Activated CD4-positive, CD25-positive, alpha-beta regulatory T cell treated with anti-CD3 and anti-CD28 coated beads, Interleukin-2, amount 50 U/mL, for 16 hours (primary cell): Measurements from ENCODE around the gene EMCN.
"Not testable (repeated sequence)": the region's sequence is repeated elsewhere in the genome, so short reads cannot be mapped to it uniquely, and the experiment has no call there.

Source experiments
- DNase-seq: peaks from one replicate; pipeline ENCODE4 v3.0.0-alpha.2; 2020; ENCODE audit warnings: low read depth, low spot score

The EMCN gene, protein sequence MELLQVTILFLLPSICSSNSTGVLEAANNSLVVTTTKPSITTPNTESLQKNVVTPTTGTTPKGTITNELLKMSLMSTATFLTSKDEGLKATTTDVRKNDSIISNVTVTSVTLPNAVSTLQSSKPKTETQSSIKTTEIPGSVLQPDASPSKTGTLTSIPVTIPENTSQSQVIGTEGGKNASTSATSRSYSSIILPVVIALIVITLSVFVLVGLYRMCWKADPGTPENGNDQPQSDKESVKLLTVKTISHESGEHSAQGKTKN

DNA sequence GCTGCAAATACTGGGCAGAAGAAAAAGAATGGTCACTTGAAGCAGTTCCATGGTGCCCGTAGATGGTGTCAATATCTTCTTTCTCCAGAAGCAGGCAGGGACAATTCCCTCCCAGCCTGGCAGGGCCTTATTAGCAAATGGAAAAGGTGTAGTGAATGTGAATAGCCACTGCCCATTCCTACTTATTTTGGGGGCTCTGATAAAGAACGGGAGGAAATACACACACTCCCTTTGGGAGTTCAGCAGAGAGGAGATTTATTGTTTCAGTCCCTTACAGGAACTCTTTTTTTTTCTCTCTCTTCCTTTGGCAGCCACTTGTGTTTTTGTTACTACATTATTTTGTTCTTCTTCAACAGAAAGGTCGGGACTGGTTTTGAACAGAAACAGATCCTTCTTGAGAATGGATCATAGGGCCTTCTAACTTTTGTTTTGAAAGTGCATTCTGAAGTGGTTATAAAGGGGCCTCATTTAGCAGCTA, at the start of gene EMCN:
TSS of gene EMCN (minus strand) at position 159 of the 478 bp plus-strand sequence. CDS start at position 51, 108 bp downstream.
- no peak for DNase-seq

DNA sequence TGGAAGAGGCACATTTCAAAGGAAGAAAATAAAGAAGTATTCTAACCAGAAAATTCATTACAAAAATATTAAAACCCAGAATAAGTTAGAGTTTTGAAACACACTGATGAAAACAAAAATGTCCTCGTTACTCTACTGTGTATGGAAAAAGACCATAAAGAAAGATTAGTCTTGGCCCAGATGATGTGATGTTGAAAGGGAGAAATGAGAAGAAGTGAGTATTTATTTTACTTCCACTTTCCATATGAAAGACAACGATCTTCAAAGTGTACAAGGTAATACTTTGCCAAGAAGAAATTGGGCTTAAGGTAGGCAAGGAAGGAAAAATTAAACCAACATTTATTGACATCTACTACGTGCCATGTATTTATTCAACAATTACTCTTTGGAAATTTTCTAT, 48.6 kb upstream of the EMCN start:
- no peak for DNase-seq

DNA sequence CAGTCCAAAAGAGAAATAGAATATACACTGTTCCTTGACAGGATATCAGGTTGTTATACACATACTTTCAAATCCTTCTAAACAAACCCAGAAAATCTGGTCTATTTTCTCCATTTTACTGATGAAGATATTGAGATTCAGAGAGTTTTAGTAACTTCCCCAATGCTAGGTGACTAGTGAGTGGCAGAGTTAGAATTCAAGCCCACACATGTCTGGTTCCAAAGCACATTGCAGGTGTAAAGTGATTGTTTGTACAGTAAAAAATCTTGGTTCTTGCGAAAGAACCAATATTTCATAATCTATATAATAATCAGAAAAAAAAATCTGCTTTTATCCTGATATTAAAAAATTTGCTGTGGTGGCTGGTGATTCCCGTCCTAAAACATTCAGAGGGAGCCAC, 39.5 kb upstream of the EMCN start:
- no peak for DNase-seq

DNA sequence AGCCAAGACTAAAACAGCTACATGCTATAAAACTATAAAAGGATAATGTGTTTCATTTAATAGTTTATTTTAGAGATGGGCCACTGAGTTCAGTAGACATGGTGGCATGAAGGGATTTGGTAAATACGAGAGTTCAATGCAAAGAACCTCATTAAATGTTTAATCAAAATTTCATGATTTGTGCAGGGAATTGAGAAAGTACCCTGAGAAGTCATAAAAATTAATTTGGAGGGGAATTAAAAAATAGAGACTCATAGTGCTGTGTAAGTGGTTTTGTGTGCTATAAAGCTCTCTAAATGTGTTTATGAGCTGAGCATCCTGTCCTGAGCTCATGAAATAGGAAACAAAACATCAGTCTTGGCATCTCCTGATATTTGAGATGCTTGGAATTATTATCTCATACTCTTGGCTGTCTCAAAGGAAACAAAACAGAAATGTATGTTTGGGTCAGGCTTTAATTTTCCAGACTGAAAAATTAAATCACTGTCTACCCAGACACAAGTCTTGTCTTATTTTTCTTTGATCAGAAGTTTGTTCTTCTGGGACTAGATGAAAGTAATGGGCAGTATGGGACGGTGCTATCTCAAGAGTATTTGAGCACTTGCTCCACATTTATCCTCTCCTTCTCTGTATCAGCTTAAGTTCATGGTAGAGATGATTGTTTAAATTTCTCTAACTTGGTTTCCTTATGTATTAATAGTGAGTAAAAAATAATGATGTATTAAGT, 38.0 kb upstream of the EMCN start:
- no peak for DNase-seq

DNA sequence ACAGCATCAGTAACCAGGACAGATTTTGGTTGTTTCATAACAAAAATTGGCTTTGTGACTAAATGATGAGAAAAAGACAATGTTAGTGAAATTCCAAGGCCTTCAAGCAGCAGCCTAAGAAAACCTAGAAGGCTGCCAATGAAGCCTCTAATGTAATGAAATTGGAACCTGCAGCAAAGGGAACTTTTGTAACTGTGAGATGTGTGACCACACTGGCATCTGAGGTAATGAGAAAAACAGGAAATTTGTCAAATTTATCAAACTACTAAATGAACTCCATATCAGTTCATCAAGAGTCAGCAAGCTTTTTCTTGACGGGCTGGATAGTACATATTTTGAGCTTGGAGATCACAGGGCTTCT, 30.4 kb upstream of the EMCN start:
- DNase-seq = no peak

DNA sequence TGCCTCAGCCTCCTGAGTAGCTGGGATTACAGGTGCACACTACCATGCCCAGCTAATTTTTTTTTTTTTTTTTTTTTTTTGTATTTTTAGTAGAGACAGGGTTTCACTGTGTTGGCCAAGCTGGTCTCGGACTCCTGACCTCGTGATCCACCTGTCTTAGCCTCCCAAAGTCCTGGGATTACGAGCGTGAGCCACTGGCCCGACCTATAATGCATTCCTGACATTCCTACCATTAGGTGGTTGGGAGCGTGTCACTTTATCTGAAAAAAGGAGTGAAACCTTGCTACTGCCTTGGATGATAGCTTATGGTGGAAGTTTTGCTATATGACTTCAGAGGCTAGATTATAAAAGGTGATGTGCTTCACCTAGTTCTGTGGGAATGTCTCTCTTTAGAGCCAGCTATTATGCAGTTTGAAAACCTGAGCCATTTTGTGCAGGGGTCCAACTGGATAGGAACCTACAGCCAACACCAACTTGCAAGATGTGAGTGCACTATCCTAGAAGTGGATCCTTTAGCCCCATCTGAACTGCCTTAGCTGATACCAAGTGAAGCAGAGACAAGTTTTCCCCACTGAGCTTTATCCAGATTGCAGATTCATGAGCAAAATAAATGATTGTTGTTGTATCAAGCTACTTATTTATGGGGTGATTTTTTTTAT, 29.8 kb upstream of the EMCN start:
- DNase-seq = no peak

DNA sequence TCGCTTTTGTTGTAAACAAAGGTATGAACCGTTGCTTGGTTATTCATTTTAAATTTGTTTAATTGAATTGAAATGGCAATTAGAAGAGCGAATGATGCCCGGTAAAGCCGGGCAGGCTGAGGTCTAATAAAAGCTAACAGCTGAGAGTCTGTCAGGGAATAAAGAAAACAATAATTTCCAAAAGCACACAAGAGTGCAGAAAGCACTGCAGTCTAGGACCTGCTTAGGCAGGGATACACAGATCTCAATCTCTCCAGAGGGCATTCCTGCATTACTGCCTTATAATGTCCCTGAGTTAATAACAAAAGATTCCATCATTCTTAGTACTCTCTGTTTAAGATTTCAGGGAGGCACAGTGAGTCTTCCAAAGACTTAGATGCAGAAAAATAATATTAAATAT, 27.6 kb upstream of the EMCN start:
- DNase-seq = no peak

DNA sequence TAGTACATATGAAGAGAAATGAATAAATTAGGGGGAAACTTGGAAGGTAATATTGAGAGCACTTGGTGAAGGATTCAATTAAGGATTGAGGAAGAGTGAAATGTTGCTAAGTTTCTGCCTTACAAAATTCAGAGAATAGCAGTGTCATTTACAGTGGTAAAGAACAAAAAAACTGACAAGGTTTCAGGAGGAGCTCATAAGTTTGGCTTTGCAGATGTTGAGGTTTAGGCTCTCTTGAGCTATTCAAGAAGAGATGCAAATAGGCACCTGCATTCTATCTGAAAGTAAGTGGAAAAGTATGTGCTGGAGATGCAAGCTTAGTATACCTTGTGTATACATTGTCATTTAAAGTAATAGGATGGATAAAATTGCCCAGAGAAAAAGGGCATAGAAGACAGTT, 22.3 kb upstream of the EMCN start:
- no peak for DNase-seq

DNA sequence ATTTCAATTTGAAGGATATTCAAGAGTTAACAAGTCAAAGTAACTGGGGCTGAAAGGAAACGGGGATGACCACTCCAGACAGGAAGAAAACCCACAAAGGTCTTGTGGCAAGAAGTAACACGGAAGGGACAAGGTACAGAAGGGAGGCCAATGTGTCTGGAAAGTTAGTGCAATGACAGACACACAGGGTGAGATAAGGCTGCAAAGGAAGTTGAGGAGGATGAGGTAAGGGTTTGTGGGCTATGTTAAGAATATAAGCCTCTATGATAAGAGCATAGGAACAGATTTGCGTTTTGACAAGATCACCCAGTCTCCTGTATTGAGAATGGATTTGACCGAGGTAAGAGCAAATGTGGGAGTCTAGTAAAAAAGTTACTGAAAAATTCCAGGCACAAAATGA, 21.9 kb upstream of the EMCN start:
- DNase-seq = no peak

DNA sequence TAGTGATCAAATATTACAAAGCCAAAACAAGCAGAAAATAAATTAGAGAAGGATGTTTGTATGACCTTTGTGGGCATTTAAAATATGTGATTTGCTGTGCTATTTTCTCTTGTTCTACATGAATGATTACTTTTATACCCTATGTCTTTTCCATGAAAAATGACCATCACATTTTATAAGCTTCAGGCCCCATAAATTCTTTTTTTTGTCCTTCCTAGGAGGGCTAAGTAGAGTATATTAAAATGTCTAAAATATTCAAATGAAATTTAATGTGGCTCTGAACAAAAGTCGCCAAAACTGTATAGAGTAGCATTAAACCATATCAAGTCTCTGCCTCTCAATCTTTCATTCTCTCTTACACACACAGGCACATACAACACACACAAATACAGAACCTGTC, 15.9 kb upstream of the EMCN start:
- no peak for DNase-seq

DNA sequence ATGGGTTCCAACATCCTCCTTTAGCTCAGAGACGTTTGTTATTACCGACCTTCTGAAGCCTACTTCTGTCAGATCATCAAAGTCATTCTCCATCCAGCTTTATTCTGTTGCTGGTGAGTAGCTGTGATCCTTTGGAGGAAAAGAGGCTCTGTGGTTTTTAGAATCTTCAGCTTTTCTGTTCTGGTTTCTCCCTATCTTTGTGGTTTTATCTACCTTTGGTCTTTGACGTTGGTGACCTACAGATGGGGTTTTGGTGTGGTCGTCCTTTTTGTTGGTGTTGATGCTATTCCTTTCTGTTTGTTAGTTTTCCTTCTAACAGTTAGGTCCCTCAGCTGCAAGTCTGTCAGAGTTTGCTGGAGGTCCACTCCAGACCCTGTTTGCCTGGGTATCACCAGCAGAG, 12.3 kb upstream of the EMCN start:
- DNase-seq = not testable (repeated sequence)

DNA sequence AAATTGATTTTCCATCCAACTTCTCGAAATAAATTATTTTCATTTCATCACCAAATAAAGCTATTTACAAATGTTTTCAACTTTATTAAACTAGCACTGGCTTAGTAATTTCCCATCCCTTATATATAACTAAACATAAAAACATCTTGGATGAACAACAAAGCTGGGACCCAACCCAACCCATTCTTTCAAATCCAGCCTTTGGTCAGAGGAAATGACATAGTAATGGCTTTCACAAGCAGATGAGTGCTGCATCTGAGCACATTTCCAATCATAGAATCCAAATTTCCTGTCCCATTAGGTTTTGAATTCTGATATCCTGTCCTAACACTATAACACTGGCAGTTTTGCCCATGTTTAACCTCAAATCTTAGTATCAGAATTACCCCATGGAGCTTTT, 7.9 kb upstream of the EMCN start:
- no peak for DNase-seq

DNA sequence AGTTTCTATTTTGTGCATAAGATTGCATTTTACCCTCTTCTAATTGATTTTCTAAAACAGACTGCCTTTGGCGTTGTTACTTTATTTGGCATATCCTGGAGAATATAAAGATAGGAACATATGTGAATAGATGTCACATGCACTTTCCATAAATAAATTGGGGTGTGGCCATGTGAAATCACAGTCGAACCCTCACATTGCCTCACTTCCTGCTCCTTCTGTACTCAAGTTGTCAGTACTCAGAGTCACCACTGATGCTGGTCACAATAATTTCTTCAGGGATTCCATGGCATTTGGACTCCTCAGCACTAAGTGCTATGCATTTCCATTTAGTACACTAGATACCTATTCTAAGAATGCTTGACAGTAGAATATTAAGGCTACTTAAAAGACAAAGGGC, 1.4 kb upstream of the EMCN start:
- DNase-seq = no peak

DNA sequence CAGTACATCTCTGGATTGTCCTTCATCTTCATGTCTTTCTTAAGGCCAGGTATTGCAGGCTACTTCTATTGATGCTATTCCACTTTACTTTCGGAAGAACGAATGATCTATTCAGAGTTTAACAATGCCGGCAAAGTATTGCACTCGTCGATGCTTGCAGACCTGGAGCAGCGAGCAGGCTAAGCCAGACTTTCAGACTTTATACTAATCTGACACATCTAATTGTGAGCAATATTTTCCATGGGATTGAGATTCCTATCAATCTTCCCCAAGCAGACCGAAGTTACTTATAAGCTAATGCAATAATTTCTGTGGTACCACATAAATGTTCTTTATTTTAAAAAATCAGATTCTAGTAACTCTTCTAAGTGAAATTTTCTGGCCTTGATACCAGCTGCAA, 1.6 kb downstream of the EMCN start:
- DNase-seq = no peak

DNA sequence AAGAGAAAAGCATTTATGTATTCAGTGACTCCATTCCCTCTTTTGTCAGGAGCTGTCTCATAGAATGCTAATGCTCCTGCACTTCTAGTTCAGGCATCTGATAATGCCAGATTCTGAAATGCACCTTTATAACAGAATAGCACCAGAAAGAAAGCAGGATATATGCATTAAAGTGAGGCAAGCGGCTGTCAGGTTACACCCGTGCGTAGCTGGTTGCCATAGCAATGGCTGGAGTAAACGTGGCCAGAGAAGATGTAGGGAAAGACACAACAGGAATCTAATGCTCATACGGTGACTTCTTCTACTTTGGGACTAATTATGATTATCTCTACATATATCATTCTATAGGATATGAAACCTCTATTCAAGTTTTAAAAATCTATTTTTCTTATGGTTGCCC, 5.9 kb downstream of the EMCN start:
- no peak for DNase-seq

DNA sequence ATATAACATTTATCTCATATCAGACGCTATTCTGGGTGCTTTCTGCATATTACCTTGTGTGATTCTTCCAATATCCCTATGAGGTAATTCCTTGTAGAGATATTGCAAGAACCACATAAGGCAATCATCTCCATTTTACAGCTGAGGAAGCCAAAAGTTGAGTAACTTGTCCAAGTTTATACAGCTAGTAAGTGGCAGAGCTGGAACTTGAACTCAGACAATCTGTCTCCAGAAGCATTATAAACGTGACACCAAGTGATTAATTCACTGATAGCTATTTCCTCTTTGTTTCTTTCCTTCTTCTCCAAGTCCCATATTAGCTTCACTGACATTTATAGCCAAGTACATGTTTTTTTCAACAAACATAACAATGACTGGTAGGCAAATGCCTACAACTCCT, 7.3 kb downstream of the EMCN start:
- DNase-seq = no peak

DNA sequence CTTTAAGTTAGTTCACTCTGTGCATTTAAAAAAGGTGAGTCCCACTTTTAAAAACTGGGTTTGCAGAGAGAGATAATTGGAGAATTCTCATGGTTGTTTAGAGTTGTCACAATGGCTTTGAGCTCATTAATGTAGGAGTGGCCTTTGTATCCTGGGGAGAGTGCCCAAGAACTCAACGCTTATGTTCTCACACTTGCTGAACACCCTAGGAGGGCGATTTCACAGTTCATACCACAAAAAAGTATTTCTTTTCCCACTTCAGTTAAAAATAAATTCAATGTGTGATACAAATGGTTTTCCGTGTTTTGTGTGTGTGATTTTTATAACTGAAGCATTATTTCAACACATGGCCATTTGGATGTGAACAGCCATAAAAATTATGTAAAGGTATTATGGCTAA, 8.4 kb downstream of the EMCN start:
- DNase-seq = no peak

DNA sequence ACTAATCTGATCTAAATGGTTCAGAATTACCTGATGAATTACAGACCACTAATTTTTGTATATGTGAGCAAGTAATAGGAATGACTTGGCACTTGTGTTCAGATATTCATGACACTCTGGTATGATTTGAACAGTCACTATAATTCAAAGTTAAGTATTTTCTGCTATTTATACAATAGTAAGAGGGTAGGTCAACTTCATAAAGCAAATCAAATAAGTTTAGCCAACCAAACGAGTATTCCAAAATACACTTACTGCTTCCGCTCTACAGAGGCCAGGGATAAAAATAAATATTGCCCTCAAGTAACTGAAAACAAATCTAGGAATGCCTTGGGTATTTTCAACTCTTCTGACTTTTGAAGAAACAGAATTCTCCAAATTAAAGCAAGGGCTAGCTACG, 9.1 kb downstream of the EMCN start:
- DNase-seq = no peak

DNA sequence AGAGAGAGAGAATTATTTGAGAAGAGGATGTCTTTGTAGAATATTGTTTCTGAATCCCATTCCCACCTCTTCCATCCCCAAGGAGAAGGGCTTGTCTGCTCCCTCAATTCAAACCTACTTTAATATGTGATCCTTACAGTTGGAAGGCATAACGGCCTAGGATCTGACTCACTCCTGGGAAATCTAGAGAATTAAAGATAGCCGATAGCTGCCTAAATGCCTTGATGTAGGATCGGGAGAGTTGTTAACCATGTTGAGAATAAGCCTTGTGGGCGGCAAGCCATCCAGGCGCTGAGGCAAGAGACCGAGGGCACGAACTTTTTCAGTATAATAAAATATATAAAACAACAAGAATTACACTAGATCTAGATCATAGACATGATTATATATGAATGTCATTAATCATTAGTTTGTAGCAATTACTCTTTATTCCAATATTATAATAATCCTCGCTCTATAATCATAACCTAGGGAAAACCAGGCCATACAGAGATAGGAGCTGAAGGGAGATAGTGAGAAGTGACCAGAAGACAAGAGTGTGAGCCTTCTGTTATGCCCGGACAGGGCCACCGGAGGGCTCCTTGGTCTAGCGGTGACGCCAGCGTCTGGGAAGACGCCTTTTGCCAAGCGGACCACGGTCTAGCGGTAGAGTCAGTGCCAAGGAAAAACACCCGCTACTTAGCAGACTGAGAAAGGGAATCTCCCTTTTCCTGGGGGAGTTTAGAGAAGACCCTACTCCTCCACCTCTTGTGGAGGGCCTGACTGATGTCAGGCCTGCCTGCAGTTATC, 13.5 kb downstream of the EMCN start:
- no peak for DNase-seq

DNA sequence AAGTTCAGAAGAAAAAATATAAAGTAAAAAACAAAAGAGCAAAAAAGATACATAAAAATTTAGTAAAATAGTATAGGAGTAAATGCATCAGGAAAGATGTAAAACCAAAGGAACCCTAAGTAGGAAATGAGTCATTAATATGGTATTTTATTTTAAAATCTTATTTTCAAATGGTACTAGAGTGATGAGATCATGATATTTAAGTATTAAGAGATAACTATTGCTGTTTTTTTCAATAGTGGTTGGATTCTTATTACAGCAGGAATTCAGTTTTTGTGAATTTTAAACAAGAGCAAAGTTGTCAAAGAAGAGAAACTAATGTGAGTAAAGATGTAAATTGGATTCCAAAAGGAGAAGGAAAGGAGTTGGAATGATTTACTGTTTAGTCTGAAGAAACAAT, 20.0 kb downstream of the EMCN start:
- DNase-seq = no peak

DNA sequence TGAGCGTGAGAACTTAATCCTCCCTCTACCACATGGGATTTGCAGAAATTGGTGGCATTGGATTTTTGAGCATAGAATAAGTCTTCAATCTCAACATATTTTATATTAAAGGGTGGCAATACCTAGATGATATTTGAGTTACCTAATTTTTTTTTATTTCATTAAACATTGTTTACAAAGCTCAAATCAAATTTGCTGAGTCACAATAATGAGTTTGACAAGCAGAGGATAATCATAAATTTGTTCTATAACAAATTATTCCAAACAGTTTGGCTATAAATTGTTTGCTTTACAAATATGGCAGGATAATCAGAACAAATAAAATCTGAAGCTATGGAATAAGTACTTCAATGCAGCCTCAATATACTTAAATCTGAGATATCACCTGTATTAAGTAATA, 22.7 kb downstream of the EMCN start:
- DNase-seq = no peak

DNA sequence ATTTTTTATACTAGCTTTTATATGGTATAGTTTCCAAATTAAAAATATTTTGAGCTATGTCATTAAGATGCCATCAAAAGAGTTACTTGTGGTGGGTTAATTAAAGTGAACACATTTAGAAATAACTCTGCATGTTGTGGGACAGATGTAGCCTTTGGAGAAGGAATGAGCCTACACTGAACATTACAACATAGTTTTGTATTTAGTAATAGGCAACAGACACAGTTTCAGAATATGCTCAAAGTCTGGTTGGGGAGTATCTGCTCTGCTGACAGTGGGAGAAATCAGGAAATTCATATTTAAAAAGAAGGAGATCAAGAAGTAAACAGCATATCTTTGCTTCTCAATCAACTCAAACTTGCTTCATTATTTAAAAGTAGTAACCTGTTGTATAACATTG, 23.7 kb downstream of the EMCN start:
- no peak for DNase-seq
